ENCODE data around the gene BRSK2. TPM values are rescaled to one million over a fixed set of nuclear protein-coding genes. Genes with fewer than 3 reads are reported as not detected.

BRSK2 gene
- total and polyA plus RNA-seq, 2 donors, result 0.14 to 1.1 TPM

GRCh38 chr11:1449490-1450243 is 59.9 kb downstream of the BRSK2 start:
- H3K4me3 ChIP-seq (ENCODE audit: low read length in 2 of 2), result no peak overlapping the region
- peaks cover 0 to 4% of the 10 kb centered on the region in 2 donors for H3K27me3 ChIP-seq (ENCODE audit: control insufficient read depth in 2 of 2, insufficient read depth in 1 of 2, low read length in 1 of 2)
- 87% methylated on average over 31 of the region's 31 CpGs for WGBS
- H3K9me3 ChIP-seq (ENCODE audit: control insufficient read depth in 2 of 2, insufficient read depth in 1 of 2, low read length in 1 of 2), result no peaks in the 10 kb centered on the region
- H3K36me3 ChIP-seq (ENCODE audit: control insufficient read depth in 2 of 2, insufficient read depth in 2 of 2, low read length in 1 of 2), result no peaks in the 10 kb centered on the region
- no peaks in the 10 kb centered on the region for H3K4me1 ChIP-seq (ENCODE audit: control insufficient read depth in 2 of 2, insufficient read depth in 2 of 2, low read length in 2 of 2)
- no peak overlapping the region for H3K27ac ChIP-seq (ENCODE audit: low read depth in 1 of 2, low read length in 1 of 2)
- no peak for DNase-seq (ENCODE audit: low read depth in 6 of 9, low spot score in 9 of 9)

GRCh38 chr11:1450344-1450875 is 60.7 kb downstream of the BRSK2 start:
- Histone ChIP-seq H3K4me3 (ENCODE audit: low read length in 2 of 2) (no peak overlapping the region), H3K27ac (ENCODE audit: low read depth in 1 of 2, low read length in 1 of 2) (no peak overlapping the region), H3K36me3 (ENCODE audit: control insufficient read depth in 2 of 2, insufficient read depth in 2 of 2, low read length in 1 of 2) (no peaks in the 10 kb centered on the region), H3K27me3 (ENCODE audit: control insufficient read depth in 2 of 2, insufficient read depth in 1 of 2, low read length in 1 of 2) (peaks cover 0 to 4% of the 10 kb centered on the region in 2 donors), H3K9me3 (ENCODE audit: control insufficient read depth in 2 of 2, insufficient read depth in 1 of 2, low read length in 1 of 2) (no peaks in the 10 kb centered on the region), H3K4me1 (ENCODE audit: control insufficient read depth in 2 of 2, insufficient read depth in 2 of 2, low read length in 2 of 2) (no peaks in the 10 kb centered on the region)
- no peak for DNase-seq (ENCODE audit: low read depth in 6 of 9, low spot score in 9 of 9)
- 96% methylated on average over 29 of the region's 29 CpGs for WGBS

DNA sequence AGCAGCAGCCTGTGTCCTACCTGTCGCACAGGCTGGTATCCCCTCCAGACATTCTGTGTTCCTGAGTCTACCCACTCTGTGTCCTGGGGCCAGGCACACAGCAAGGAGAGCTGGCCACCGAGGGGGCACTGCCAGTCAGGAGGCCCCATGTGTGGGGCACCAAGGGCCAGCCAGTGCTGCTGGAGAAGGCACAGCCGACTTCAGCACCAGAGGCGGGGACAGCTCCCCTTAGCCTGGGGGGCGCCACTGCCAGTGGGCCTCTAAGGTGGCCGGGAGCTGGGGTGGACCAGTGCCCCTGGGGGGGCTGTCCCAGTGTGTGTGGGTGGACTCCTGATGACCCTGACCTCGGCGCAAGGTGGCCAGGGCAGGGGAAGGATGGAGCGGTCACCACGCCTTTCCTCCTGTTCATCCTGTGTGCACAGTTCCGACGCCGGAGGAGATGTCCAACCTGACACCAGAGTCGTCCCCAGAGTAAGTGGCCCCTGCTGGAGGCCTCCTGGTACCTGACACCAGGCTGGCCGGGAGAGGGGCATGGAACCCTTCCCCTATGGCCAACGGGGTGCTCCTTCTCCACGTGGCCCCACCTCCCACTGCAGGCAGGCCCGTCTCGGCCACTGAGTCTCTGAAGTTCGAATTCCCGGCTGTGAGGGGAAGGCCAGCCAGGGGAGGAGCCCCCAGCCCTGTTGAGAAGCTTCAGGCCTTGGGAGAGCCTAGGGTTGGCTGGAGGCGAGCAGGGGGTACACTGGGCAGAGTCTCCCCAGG is 61.4 kb downstream of the BRSK2 start:
- no peak overlapping the region for H3K27ac ChIP-seq (ENCODE audit: low read depth in 1 of 2, low read length in 1 of 2)
- 86% methylated on average over 22 of the region's 22 CpGs for WGBS
- H3K4me3 ChIP-seq (ENCODE audit: low read length in 2 of 2), result no peak overlapping the region
- H3K9me3 ChIP-seq (ENCODE audit: control insufficient read depth in 2 of 2, insufficient read depth in 1 of 2, low read length in 1 of 2), result no peaks in the 10 kb centered on the region
- DNase-seq (ENCODE audit: low read depth in 6 of 9, low spot score in 9 of 9), result peak in 2 of 9 donors; percentile 6 to 9
- no peaks in the 10 kb centered on the region for H3K4me1 ChIP-seq (ENCODE audit: control insufficient read depth in 2 of 2, insufficient read depth in 2 of 2, low read length in 2 of 2)
- H3K27me3 ChIP-seq (ENCODE audit: control insufficient read depth in 2 of 2, insufficient read depth in 1 of 2, low read length in 1 of 2), result peaks cover 0 to 4% of the 10 kb centered on the region in 2 donors
- no peaks in the 10 kb centered on the region for H3K36me3 ChIP-seq (ENCODE audit: control insufficient read depth in 2 of 2, insufficient read depth in 2 of 2, low read length in 1 of 2)

- Histone ChIP-seq H3K27me3 (ENCODE audit: control insufficient read depth in 2 of 2, insufficient read depth in 1 of 2, low read length in 1 of 2) (peaks cover 0 to 4% of the 10 kb centered on the region in 2 donors), H3K4me3 (ENCODE audit: low read length in 2 of 2) (no peak overlapping the region), H3K9me3 (ENCODE audit: control insufficient read depth in 2 of 2, insufficient read depth in 1 of 2, low read length in 1 of 2) (no peaks in the 10 kb centered on the region), H3K27ac (ENCODE audit: low read depth in 1 of 2, low read length in 1 of 2) (no peak overlapping the region), H3K4me1 (ENCODE audit: control insufficient read depth in 2 of 2, insufficient read depth in 2 of 2, low read length in 2 of 2) (no peaks in the 10 kb centered on the region), H3K36me3 (ENCODE audit: control insufficient read depth in 2 of 2, insufficient read depth in 2 of 2, low read length in 1 of 2) (no peaks in the 10 kb centered on the region)
- 94% methylated on average over 27 of the region's 27 CpGs for WGBS
- DNase-seq (ENCODE audit: low read depth in 6 of 9, low spot score in 9 of 9), result no peak
Measured at GRCh38 chr11:1451781-1452470, 62.2 kb downstream of the BRSK2 start.

GRCh38 chr11:1452744-1453143 is 63.0 kb downstream of the BRSK2 start:
- no peak for DNase-seq (ENCODE audit: low read depth in 6 of 9, low spot score in 9 of 9)
- Histone ChIP-seq H3K4me1 (ENCODE audit: control insufficient read depth in 2 of 2, insufficient read depth in 2 of 2, low read length in 2 of 2) (no peaks in the 10 kb centered on the region), H3K9me3 (ENCODE audit: control insufficient read depth in 2 of 2, insufficient read depth in 1 of 2, low read length in 1 of 2) (no peaks in the 10 kb centered on the region), H3K27ac (ENCODE audit: low read depth in 1 of 2, low read length in 1 of 2) (no peak overlapping the region), H3K27me3 (ENCODE audit: control insufficient read depth in 2 of 2, insufficient read depth in 1 of 2, low read length in 1 of 2) (peaks cover 0 to 4% of the 10 kb centered on the region in 2 donors), H3K36me3 (ENCODE audit: control insufficient read depth in 2 of 2, insufficient read depth in 2 of 2, low read length in 1 of 2) (no peaks in the 10 kb centered on the region), H3K4me3 (ENCODE audit: low read length in 2 of 2) (no peak overlapping the region)
- 91% methylated on average over 13 of the region's 13 CpGs for WGBS

DNA sequence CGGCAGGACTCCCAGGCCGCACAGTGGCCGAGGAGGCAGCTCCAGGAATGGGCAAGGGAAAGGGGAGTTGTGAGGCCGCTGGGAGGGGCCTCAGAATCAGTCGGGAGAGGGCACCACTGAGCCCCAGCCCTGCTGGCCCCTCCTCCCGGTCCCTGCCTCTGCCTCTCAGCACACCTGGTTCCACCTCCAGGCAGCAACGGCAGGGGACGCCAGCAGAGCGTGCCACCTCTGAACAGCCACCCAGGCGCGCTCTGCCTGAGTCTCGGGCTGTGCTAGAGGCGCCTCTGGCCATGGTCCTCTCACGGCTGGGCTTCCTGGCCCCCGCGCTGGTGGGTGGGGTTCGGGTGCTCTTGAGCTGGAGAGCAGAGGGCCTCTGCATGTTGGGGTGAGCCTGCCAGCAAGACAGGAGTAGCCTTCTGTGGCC is 63.9 kb downstream of the BRSK2 start:
- H3K4me1 ChIP-seq (ENCODE audit: control insufficient read depth in 2 of 2, insufficient read depth in 2 of 2, low read length in 2 of 2), result no peaks in the 10 kb centered on the region
- H3K27ac ChIP-seq (ENCODE audit: low read depth in 1 of 2, low read length in 1 of 2), result no peak overlapping the region
- WGBS, result 18% methylated on average over 17 of the region's 17 CpGs
- DNase-seq (ENCODE audit: low read depth in 6 of 9, low spot score in 9 of 9), result peak in 8 of 9 donors; percentile 4 to 37 (median 18)
- no peak overlapping the region for H3K4me3 ChIP-seq (ENCODE audit: low read length in 2 of 2)
- no peaks in the 10 kb centered on the region for H3K36me3 ChIP-seq (ENCODE audit: control insufficient read depth in 2 of 2, insufficient read depth in 2 of 2, low read length in 1 of 2)
- H3K27me3 ChIP-seq (ENCODE audit: control insufficient read depth in 2 of 2, insufficient read depth in 1 of 2, low read length in 1 of 2), result peaks cover 0 to 4% of the 10 kb centered on the region in 2 donors
- H3K9me3 ChIP-seq (ENCODE audit: control insufficient read depth in 2 of 2, insufficient read depth in 1 of 2, low read length in 1 of 2), result no peaks in the 10 kb centered on the region

DNA sequence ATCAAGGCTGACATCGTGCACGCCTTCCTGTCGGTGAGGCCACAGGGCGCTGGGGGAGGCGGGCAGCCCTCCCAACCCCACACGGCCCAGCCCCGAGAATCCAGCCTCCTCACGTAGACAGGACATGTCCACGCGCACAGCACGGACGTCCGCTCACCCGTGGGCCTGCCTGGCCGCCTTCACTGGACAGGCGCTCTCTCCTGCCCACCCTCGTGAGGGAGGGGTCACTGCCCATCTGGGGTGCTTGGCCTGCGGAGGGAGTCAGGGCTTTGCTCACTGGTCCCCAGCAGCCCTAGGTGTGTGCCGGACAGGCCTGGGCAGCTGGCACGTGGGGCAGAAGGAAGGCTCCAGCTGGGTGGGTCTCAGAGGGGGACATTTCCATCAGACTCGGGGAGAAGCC is 64.8 kb downstream of the BRSK2 start:
- WGBS, result 84% methylated on average over 21 of the region's 21 CpGs
- H3K27me3 ChIP-seq (ENCODE audit: control insufficient read depth in 2 of 2, insufficient read depth in 1 of 2, low read length in 1 of 2), result peaks cover 0 to 4% of the 10 kb centered on the region in 2 donors

GRCh38 chr11:1455032-1455762 is 65.5 kb downstream of the BRSK2 start:
- no peak overlapping the region for H3K4me3 ChIP-seq (ENCODE audit: low read length in 2 of 2)
- DNase-seq (ENCODE audit: low read depth in 6 of 9, low spot score in 9 of 9), result no peak
- peaks cover 0 to 4% of the 10 kb centered on the region in 2 donors for H3K27me3 ChIP-seq (ENCODE audit: control insufficient read depth in 2 of 2, insufficient read depth in 1 of 2, low read length in 1 of 2)
- no peaks in the 10 kb centered on the region for H3K4me1 ChIP-seq (ENCODE audit: control insufficient read depth in 2 of 2, insufficient read depth in 2 of 2, low read length in 2 of 2)
- no peak overlapping the region for H3K27ac ChIP-seq (ENCODE audit: low read depth in 1 of 2, low read length in 1 of 2)
- no peaks in the 10 kb centered on the region for H3K36me3 ChIP-seq (ENCODE audit: control insufficient read depth in 2 of 2, insufficient read depth in 2 of 2, low read length in 1 of 2)
- WGBS, result 74% methylated on average over 24 of the region's 24 CpGs
- H3K9me3 ChIP-seq (ENCODE audit: control insufficient read depth in 2 of 2, insufficient read depth in 1 of 2, low read length in 1 of 2), result no peaks in the 10 kb centered on the region

More for the DNA sequence above, 64.8 kb downstream of the BRSK2 start:
- H3K4me1 ChIP-seq (ENCODE audit: control insufficient read depth in 2 of 2, insufficient read depth in 2 of 2, low read length in 2 of 2), result no peaks in the 10 kb centered on the region
- H3K36me3 ChIP-seq (ENCODE audit: control insufficient read depth in 2 of 2, insufficient read depth in 2 of 2, low read length in 1 of 2), result no peaks in the 10 kb centered on the region
- no peak overlapping the region for H3K4me3 ChIP-seq (ENCODE audit: low read length in 2 of 2)
- no peak overlapping the region for H3K27ac ChIP-seq (ENCODE audit: low read depth in 1 of 2, low read length in 1 of 2)
- no peaks in the 10 kb centered on the region for H3K9me3 ChIP-seq (ENCODE audit: control insufficient read depth in 2 of 2, insufficient read depth in 1 of 2, low read length in 1 of 2)
- DNase-seq (ENCODE audit: low read depth in 6 of 9, low spot score in 9 of 9), result no peak
